A549 (cell line): ENCODE results near the gene POLR3E.

Source experiments
- BHLHE40 ChIP-seq: IDR thresholded peaks from 2 replicates; pipeline ENCODE4 v1.6.1; 2012; ENCODE audit warnings: low read depth, low read length, inconsistent platforms
- CHD4 ChIP-seq: fragments of 200-600 bp; sonication (generic); IDR thresholded peaks from 2 replicates; pipeline ENCODE4 v1.6.1; 2016; ENCODE audit warnings: antibody characterized with exemption, mild to moderate bottlenecking, borderline replicate concordance
- MAZ ChIP-seq: fragments of 150-350 bp; IDR thresholded peaks from 2 replicates; pipeline ENCODE4 v1.6.1; 2014; ENCODE audit warnings: antibody characterized with exemption, low read depth, low read length, borderline replicate concordance
- MYC ChIP-seq: IDR thresholded peaks from 2 replicates; pipeline ENCODE4 v1.6.1; 2012; ENCODE audit warnings: mild to moderate bottlenecking, inconsistent platforms, low read length, improper control_type of control experiment, borderline replicate concordance
- POLR2A ChIP-seq: IDR thresholded peaks from 2 replicates; pipeline ENCODE4 v1.6.1; 2012; ENCODE audit warnings: mild to moderate bottlenecking, low read length
- POLR2AphosphoS2 ChIP-seq: conservative IDR thresholded peaks from 2 replicates; pipeline ENCODE4 v1.6.1; 2012; ENCODE audit warnings: low read length, improper control_type of control experiment, inconsistent platforms
- ZSCAN20 ChIP-seq: fragments of 250-450 bp; sonication (Bioruptor Pico); IDR thresholded peaks from 2 replicates; pipeline ENCODE4 v1.8.0; 2022; ENCODE audit warnings: mild to moderate bottlenecking, moderate library complexity
- TF ChIP-seq, protein P1 (sequence below): fragments of >200 bp; sonication (Bioruptor Twin); formaldehyde crosslinking; IDR thresholded peaks from 3 replicates; pipeline ENCODE4 v1.5.1; 2016

DNA sequence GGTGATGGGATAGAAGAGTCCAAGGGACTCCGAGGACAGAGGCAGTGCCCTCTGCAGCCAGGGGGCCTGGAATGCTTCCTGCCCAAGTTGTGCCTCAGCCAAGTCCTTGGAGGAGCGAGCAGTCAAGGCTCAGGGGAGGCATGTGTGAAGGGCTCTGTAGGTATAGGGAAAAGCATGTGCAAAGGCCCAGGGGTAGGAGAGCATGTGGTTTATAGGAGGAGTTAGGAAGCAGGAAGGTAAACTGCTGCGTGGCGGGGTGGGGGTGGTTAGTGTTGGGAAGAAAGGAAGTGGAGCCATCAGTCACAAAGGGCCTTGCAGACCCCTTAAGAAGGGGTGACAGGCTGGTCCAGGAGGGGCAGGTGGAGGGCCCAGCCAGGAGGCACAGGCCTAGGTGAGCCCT, 7.2 kb downstream of the POLR3E start:
- TF ChIP-seq POLR2A = no peak
- TF ChIP-seq, protein P1, sequence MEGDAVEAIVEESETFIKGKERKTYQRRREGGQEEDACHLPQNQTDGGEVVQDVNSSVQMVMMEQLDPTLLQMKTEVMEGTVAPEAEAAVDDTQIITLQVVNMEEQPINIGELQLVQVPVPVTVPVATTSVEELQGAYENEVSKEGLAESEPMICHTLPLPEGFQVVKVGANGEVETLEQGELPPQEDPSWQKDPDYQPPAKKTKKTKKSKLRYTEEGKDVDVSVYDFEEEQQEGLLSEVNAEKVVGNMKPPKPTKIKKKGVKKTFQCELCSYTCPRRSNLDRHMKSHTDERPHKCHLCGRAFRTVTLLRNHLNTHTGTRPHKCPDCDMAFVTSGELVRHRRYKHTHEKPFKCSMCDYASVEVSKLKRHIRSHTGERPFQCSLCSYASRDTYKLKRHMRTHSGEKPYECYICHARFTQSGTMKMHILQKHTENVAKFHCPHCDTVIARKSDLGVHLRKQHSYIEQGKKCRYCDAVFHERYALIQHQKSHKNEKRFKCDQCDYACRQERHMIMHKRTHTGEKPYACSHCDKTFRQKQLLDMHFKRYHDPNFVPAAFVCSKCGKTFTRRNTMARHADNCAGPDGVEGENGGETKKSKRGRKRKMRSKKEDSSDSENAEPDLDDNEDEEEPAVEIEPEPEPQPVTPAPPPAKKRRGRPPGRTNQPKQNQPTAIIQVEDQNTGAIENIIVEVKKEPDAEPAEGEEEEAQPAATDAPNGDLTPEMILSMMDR = no peak
- TF ChIP-seq BHLHE40 = no peak
- no peak for TF ChIP-seq MYC
- no peak for TF ChIP-seq POLR2AphosphoS2
- TF ChIP-seq MAZ = no peak
- TF ChIP-seq CHD4 = no peak
- no peak for TF ChIP-seq ZSCAN20 (CRISPR knock-in tag)
